Fibroblast of peridontal ligament (primary cell): ENCODE measurements around the gene OGFOD1.
A peak's percentile ranks its signal among the peaks of the same experiment; 100 is the strongest.
"Not testable (repeated sequence)": the region's sequence is repeated elsewhere in the genome, so short reads cannot be mapped to it uniquely, and the experiment has no call there.

ENCODE experiments used
- DNase-seq: peaks from one replicate; pipeline ENCODE4 v3.0.0-alpha.2; 2010; ENCODE audit errors: extremely low read depth

Gene OGFOD1

DNA sequence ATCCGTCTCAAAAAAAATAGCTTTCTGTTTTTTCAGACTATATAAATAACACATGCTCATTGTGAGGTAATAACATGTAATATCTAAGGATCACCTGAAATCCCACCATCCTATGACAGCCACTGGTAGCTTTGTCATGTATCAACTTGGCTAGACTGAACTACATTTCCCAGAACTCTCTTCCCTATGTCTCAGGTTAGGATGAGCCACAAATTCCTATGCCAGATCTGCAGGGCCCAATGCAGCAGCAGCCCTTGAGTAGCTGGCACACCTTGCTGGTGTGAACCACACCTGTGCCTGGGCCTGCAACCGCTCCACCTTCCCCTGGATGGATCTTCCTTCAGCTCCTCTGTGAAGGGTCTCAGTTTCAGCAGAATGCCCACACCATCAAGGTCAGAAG, 28.1 kb downstream of the OGFOD1 start:
- no peak for DNase-seq

DNA sequence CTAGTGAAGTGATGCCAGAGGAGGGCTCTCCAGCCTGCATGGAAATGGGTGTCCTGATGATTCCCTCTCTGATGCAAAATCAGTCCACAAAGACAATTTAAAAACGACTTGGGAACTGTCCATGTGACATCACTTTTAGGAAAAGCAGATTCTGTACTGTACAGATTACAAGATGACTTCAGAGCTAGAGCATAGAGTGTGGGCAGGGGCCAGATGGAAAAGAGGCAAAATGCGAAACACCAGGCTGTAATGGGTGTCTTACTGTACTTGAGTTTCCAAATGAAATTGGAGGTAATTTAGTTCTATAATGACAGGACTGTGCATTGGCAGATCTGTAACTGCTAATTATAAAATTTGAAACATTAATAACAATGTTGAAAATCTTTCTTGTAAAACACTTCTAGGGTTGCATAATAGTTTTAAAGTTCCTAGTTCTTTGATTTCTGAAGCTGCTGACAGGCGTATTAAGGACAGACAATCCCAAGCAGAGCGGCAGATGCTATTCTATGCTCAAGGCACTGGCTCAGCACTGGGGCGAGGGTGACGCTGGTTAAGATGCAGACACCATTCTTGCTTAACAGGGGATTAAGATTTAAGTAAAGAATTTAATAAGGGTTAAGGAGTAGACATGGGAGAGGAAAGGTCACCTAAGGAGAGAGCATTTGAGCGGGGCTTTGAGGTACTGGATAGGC, 29.6 kb downstream of the OGFOD1 start:
- DNase-seq, result peak; percentile 3

GRCh38 chr16:56481468-56482122, 30.2 kb downstream of the OGFOD1 start:
- no peak for DNase-seq

- no peak for DNase-seq
These were observed 31.4 kb downstream of the OGFOD1 start for GRCh38 chr16:56482683-56483236.

DNA sequence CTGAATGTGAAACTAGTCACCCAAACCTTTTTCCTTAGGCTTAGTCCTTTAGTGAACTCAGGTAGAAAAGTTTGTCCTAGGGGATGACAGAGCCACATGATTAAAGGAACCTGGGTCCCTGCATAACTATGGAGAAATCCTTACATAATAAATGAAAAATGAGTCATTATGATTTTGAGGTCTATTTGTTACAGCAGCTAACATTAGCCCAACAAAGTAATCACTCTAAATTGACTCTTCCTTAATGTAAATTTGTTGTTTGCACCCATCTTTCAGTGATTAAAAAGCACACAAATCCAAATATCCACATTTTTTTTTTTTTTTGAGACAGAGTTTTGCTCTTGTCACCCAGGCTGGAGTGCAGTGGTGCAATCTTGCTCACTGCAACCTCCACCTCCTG, 32.0 kb downstream of the OGFOD1 start:
- no peak for DNase-seq

DNA sequence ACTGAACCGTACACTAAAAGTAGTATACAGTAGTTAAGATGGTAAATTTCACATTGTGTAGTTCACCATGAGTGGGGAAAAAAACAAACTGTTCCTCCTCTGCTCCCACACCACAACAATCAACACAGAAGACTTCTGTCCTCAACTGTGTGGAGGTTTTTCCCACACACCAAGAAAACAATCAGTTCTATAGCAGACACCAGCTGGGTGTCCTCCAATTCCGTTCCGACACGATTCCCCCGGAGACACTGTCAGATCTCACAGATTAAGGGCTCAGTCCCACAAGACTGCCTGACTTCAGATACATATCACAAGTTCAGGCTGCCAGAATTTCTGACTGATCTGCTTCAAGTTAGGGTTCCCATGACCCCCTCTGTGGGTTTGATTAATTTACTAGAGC, 36.7 kb downstream of the OGFOD1 start:
- no peak for DNase-seq

DNA sequence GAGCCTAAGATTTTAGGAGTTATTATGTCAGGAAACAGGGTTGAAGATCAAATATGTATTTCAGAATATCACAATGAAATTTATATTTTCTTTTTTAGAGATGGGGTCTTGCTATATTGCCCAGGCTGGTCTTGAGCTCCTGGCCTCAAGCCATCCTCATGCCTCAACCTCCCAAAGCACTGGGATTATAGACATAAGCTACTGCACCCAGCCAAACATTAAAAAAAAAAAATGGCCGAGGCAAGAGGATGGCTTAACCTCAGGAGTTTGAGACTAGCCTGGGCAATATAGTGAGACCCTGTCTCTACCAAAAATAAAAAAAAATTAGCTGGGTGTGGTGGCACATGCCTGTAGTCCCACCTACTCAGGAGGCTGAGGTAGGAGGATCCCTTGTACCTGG, 37.5 kb downstream of the OGFOD1 start:
- not testable (repeated sequence) for DNase-seq

- no peak for DNase-seq
These were observed 40.4 kb downstream of the OGFOD1 start for GRCh38 chr16:56491657-56492261.

DNA sequence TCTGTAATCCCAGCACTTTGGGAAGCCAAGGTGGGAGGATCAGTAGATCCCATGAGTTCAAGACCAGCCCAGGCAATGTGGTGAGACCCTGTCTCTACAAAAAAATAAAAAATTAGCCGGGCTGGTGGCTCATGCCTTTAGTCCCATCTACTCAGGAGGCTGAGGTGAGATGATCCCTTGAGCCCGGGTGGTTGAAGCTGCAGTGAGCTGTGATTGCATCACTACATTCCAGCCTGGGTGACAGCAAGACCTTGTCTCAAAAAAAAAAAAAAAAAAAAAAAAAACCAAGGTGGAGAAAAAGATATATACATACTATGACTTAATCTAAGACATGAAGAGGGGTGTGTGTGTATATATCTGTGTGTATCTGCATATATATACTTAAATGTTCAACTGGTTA, 41.8 kb downstream of the OGFOD1 start:
- no peak for DNase-seq

DNA sequence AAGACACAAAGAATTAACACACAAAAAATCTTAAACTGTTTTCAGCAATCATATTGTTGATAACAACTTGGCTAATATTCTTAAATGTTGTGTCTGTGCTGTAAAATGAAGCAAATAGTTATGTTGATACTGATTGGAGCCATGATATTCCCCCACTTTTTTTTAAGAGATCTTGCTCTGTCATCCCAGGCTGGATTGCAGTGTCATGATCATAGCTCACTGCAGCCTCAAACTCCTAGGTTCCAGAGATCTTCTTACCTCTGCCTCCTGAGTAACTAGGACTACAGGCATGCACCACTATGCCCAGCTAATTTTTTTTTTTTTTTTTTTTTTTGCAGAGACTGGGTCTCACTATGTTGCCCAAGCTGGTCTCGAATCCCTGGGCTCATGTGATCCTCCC, 42.5 kb downstream of the OGFOD1 start:
- no peak for DNase-seq

GRCh38 chr16:56505181-56505580, 53.8 kb downstream of the OGFOD1 start:
- no peak for DNase-seq

DNA sequence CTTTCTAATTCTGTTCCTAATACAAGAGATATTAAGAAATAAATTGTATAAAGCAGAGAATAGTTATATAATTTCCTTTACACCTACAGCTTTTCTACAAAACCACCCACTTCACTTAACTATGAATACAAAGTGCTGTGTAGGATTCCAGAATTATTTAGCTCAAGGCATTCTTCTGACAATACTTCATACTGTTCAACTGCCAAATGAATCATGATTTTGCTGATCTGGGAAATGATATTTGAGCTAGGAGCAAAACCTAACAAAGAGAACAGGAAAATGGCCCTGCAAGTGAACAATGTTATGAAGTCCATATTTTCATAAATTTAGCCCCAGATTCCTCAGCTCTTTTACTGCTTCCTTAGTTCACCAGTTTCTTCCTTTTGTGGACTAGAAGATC, 55.6 kb downstream of the OGFOD1 start:
- peak; percentile 90 for DNase-seq

DNA sequence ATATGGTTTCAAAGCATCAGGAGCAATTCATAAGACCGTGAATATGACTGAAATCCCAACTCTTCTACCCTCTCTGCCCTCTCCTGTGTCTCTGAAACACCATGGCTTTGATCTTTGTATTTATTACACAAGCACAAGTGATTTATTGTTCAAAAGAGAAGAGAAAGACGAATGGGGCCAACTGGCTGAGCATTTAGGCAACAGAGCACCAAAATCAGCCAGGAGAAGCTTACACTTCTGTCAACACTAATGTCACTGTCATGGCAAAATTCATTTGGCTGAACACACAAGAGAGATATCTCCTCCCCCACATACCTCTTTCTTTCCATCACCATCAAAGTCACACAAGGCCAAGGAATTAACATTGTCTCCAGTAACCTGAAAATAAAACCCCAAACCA, 59.2 kb downstream of the OGFOD1 start:
- no peak for DNase-seq

GRCh38 chr16:56512025-56512424, 60.7 kb downstream of the OGFOD1 start:
- DNase-seq, result no peak

- DNase-seq, result no peak
These were observed 61.7 kb downstream of the OGFOD1 start for GRCh38 chr16:56513091-56513490.

DNA sequence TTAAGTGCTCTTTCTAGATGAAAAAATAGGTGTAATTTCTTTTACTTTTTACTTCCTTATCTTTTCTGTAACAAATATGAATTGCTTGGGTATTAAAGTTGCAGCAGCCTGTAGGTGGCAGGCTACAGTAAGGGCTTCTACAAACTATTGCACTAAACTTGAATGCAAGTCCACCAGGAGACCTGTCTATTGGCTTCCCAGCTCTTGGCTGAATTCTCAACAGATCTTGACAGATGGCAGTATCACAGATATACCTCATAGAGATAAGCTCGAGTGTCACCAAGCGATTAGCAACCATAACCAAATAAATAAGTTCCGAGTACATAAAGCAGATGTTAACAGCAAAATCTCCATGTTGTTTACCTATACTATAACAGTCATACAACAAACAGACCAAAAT, 62.6 kb downstream of the OGFOD1 start:
- DNase-seq, result peak; percentile 78

DNA sequence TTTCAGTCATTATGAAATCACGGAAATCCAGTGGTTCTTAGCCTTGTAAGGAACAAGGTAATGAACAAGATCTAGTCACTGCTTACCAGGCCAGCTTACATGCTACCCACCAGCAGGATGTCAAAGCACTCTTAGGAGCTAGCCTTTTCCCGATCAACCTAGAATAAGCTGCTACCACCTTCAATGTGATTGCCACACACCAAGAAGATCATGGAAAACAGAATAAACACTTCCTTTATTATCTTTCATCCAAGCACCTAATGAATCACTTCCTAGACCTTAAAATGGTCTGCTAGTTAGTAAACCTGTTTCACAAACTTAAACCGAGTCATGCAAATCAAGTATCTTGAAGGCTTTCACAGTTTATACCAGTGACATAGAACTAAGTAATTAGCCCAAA, 63.5 kb downstream of the OGFOD1 start:
- no peak for DNase-seq

DNA sequence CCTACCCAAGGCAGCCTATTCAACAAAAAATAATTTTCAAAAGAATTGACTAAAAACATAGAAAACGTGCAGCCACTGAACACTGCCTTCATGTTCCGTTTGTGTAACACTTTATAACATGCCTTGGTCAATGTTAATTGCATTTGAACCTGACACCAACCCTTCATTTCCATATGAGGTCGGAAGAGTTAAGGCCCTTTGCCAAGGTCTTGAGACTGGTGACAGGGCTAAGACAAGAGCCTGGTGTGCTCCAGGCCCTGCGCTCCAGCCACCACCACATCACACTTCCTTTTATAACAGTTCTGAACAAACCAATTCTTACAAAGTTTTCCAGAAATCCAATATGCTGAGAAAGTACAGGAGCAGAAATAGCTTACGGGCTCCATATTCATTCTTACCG, 64.3 kb downstream of the OGFOD1 start:
- DNase-seq, result no peak

DNA sequence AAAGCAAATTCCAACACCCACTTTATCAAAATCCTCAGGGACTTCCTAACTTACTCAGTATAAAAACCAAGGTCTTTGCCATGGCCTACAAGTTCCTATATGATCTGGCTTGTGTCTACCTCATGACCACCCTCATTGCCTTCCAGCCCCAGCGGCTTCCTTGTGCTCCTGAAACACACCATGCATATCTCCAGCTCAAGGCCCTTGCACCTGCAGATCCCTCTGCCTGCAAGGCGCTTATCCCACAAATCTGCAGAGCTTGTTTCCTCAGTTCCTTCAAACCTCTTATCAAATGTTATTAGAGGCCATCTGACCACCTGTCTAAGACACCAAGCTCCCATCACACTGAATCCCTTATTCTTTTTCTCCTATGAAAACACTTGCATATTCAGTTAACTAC, 65.9 kb downstream of the OGFOD1 start:
- no peak for DNase-seq

GRCh38 chr16:56518425-56518824, 67.1 kb downstream of the OGFOD1 start:
- no peak for DNase-seq

GRCh38 chr16:56519459-56520250, 68.3 kb downstream of the OGFOD1 start, which contains the start of gene BBS2:
TSS of gene BBS2 (minus strand) at chr16:56520024. CDS start at chr16:56519862, 162 bp downstream.
- peak; percentile 73 for DNase-seq

DNA sequence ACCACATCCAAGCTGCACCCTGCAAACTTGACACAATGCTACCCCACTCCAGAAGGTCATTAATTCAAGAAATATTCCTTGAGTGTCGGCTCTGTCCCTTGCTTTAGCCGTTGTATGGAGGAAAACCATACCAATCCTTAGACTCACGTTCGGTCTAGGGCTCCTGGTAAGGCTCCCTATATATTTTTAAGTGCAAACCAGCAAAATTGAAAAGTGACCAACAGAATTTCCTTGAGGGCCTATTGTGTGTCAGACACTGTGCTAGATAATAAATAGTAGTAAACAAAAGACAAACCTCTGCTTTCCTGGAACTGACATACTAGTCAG, 68.9 kb downstream of the OGFOD1 start:
- no peak for DNase-seq
